PC-9 (cell line): ENCODE measurements around the gene CST7.

ENCODE experiments used
- CTCF ChIP-seq: fragments of 200-600 bp; sonication (generic); conservative IDR thresholded peaks from 2 replicates; pipeline ENCODE4 v1.6.1; 2017; ENCODE audit warnings: mixed run types, antibody characterized with exemption, mild to moderate bottlenecking, moderate library complexity
- EZH2 ChIP-seq: fragments of 200-600 bp; sonication (generic); IDR thresholded peaks from 2 replicates; pipeline ENCODE4 v1.8.0; 2017; ENCODE audit warnings: antibody characterized with exemption, low read depth

- TF ChIP-seq CTCF (no peak), EZH2 (no peak)
These were observed 3.5 kb downstream of the CST7 start for GRCh38 chr20:24952376-24953208.
